ENCODE data around the gene CLSTN1.

- TF ChIP-seq EZH2 (IDR thresholded peaks at IDR 0.05; ENCODE audit: insufficient read depth, poor library complexity, severe bottlenecking) = no peak
- TF ChIP-seq EZH2phosphoT487 (IDR thresholded peaks at IDR 0.05; ENCODE audit: insufficient read depth, low read depth) = no peak
Observed at GRCh38 chr1:9774712-9775679, 48.8 kb downstream of the CLSTN1 start.
